Astrocyte (in vitro differentiated cells and primary cell): ENCODE results near the gene LZTS2. TPM values are rescaled to one million over a fixed set of nuclear protein-coding genes. Genes with fewer than 3 reads are reported as not detected.

Experiments used
- DNase-seq: peaks from one replicate; pipeline ENCODE4 v3.0.0-alpha.2; 2010; ENCODE audit warnings: low read depth
- FAIRE-seq: peaks from 2 replicates; lab custom pipeline; 2011; peaks lifted over from hg19 to GRCh38; lab: Jason Lieb, UNC
- H2AFZ ChIP-seq: 2 replicates; pipeline ENCODE4 v1.6.0; 2012; ENCODE audit warnings: low read depth, low read length, inconsistent platforms
- H3K27ac ChIP-seq: 2 replicates; pipeline ENCODE4 v1.5.1; 2011; ENCODE audit warnings: low read depth, low read length, inconsistent platforms
- H3K27me3 ChIP-seq: 2 replicates; pipeline ENCODE4 v1.6.0; 2011; ENCODE audit warnings: low read length, inconsistent platforms; ENCODE audit not compliant: insufficient read depth
- H3K36me3 ChIP-seq: 2 replicates; pipeline ENCODE4 v1.5.1; 2011; ENCODE audit warnings: low read length, inconsistent platforms; ENCODE audit not compliant: insufficient read depth
- H3K4me1 ChIP-seq: 2 replicates; pipeline ENCODE4 v1.5.1; 2011; ENCODE audit warnings: low read length, inconsistent platforms; ENCODE audit not compliant: insufficient read depth
- H3K4me2 ChIP-seq: 2 replicates; pipeline ENCODE4 v1.6.0; 2012; ENCODE audit warnings: low read length, inconsistent platforms
- H3K4me3 ChIP-seq: 2 replicates; pipeline ENCODE4 v1.5.1; 2011; ENCODE audit warnings: low read depth, mild to moderate bottlenecking, low read length, inconsistent platforms; ENCODE audit not compliant: insufficient read depth
- H3K79me2 ChIP-seq: 2 replicates; pipeline ENCODE4 v1.6.0; 2012; ENCODE audit warnings: mild to moderate bottlenecking, low read length, inconsistent platforms; ENCODE audit not compliant: insufficient read depth
- H3K9ac ChIP-seq: 2 replicates; pipeline ENCODE4 v1.6.0; 2012; ENCODE audit warnings: mild to moderate bottlenecking, low read length, inconsistent platforms
- H3K9me3 ChIP-seq: 2 replicates; pipeline ENCODE4 v1.5.1; 2012; ENCODE audit warnings: low read depth, mild to moderate bottlenecking, low read length, inconsistent platforms; ENCODE audit not compliant: insufficient read depth
- H4K20me1 ChIP-seq: 2 replicates; pipeline ENCODE4 v1.6.0; 2012; ENCODE audit warnings: low read length, inconsistent platforms; ENCODE audit not compliant: insufficient read depth
- H3K27ac Mint-ChIP-seq: one replicate; pipeline ENCODE4 v1.8.0; 2021; ENCODE audit warnings: mild to moderate bottlenecking, mixed read lengths; ENCODE audit not compliant: unreplicated experiment
- H3K27me3 Mint-ChIP-seq: one replicate; pipeline ENCODE4 v1.8.0; 2021; ENCODE audit warnings: low read depth, mixed read lengths; ENCODE audit not compliant: unreplicated experiment
- H3K36me3 Mint-ChIP-seq: one replicate; pipeline ENCODE4 v1.8.0; 2021; ENCODE audit warnings: low read depth, mixed read lengths; ENCODE audit not compliant: unreplicated experiment
- H3K4me1 Mint-ChIP-seq: one replicate; pipeline ENCODE4 v1.8.0; 2021; ENCODE audit warnings: low read depth, mixed read lengths; ENCODE audit not compliant: unreplicated experiment
- H3K4me3 Mint-ChIP-seq: one replicate; pipeline ENCODE4 v1.8.0; 2021; ENCODE audit warnings: mild to moderate bottlenecking, moderate library complexity, mixed read lengths; ENCODE audit not compliant: unreplicated experiment
- H3K9me3 Mint-ChIP-seq: one replicate; pipeline ENCODE4 v1.8.0; 2021; ENCODE audit warnings: mild to moderate bottlenecking, mixed read lengths; ENCODE audit not compliant: unreplicated experiment
- EZH2 ChIP-seq: IDR thresholded peaks from 2 replicates; pipeline ENCODE4 v1.6.1; 2012; ENCODE audit warnings: mild to moderate bottlenecking, low read length, inconsistent platforms; ENCODE audit not compliant: insufficient read depth
- total RNA-seq: library from RNA; stranded (reverse); gene quantifications from 2 replicates; pipeline ENCODE4 v1.2.1, GENCODE V29; 2021
- TF ChIP-seq, protein P1 (sequence below): IDR thresholded peaks from 2 replicates; pipeline ENCODE4 v1.5.1; 2011; ENCODE audit warnings: low read depth, mild to moderate bottlenecking, inconsistent platforms, low read length, moderate library complexity; ENCODE audit not compliant: insufficient read depth

LZTS2 gene
- total RNA-seq, 1 donor from 2014 or later = 69.9 TPM

DNA sequence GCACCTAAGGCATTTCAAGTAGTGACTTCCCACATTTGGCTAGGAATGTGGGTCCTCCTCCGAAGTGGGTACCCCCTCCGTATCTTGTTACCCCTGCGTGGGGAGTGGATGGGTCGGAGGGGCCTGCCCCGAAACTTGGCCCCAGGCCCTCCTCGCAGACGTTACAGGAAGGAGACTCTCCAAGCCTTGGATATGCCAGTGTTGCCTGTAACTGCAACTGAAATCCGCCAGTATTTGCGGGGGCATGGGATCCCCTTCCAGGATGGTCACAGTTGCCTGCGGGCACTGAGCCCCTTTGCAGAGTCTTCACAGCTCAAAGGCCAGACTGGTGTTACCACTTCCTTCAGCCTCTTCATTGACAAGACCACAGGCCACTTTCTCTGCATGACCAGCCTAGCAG lies 11.4 kb upstream of the LZTS2 start:
- Histone ChIP-seq H3K4me1 (peaks cover 19% of the 10 kb centered on the region), H3K4me2 (peak overlapping the region; percentile 99), H4K20me1 (peaks cover 32% of the 10 kb centered on the region), H3K27ac (no peak overlapping the region), H2AFZ (peak overlapping the region; percentile 100), H3K79me2 (peaks cover 53% of the 10 kb centered on the region), H3K9me3 (no peaks in the 10 kb centered on the region), H3K9ac (peak overlapping the region; percentile 86), H3K4me3 (peak overlapping the region; percentile 92), H3K36me3 (peaks cover 26% of the 10 kb centered on the region), H3K27me3 (no peaks in the 10 kb centered on the region)
- peaks cover 3% of the 10 kb centered on the region for H3K9me3 Mint-ChIP-seq
- TF ChIP-seq, protein P1, sequence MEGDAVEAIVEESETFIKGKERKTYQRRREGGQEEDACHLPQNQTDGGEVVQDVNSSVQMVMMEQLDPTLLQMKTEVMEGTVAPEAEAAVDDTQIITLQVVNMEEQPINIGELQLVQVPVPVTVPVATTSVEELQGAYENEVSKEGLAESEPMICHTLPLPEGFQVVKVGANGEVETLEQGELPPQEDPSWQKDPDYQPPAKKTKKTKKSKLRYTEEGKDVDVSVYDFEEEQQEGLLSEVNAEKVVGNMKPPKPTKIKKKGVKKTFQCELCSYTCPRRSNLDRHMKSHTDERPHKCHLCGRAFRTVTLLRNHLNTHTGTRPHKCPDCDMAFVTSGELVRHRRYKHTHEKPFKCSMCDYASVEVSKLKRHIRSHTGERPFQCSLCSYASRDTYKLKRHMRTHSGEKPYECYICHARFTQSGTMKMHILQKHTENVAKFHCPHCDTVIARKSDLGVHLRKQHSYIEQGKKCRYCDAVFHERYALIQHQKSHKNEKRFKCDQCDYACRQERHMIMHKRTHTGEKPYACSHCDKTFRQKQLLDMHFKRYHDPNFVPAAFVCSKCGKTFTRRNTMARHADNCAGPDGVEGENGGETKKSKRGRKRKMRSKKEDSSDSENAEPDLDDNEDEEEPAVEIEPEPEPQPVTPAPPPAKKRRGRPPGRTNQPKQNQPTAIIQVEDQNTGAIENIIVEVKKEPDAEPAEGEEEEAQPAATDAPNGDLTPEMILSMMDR = no peak
- no peak overlapping the region for H3K27ac Mint-ChIP-seq
- no peak for DNase-seq
- H3K36me3 Mint-ChIP-seq = peaks cover 18% of the 10 kb centered on the region
- peak overlapping the region; percentile 95 for H3K4me3 Mint-ChIP-seq
- H3K4me1 Mint-ChIP-seq = peaks cover 10% of the 10 kb centered on the region
- no peak for FAIRE-seq
- no peaks in the 10 kb centered on the region for H3K27me3 Mint-ChIP-seq

DNA sequence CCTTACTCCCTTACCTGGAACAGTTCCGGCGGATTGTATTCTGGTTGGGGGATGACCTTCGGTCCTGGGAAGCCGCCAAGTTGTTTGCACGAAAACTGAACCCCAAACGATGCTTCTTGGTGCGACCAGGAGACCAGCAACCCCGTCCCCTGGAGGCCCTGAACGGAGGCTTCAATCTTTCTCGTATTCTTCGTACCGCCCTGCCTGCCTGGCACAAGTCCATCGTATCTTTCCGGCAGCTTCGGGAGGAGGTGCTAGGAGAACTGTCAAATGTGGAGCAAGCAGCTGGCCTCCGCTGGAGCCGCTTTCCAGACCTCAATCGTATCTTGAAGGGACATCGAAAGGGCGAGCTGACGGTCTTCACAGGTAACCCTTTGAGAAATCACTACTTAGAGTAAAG lies 10.5 kb upstream of the LZTS2 start:
- H2AFZ ChIP-seq = no peak overlapping the region
- peaks cover 19% of the 10 kb centered on the region for H3K4me1 ChIP-seq
- DNase-seq = no peak
- H3K36me3 ChIP-seq = peaks cover 30% of the 10 kb centered on the region
- H3K4me3 Mint-ChIP-seq = no peak overlapping the region
- no peak for TF ChIP-seq EZH2
- TF ChIP-seq, protein P1 = no peak
- peaks cover 10% of the 10 kb centered on the region for H3K4me1 Mint-ChIP-seq
- H3K4me2 ChIP-seq = peak overlapping the region; percentile 99
- no peaks in the 10 kb centered on the region for H3K27me3 ChIP-seq
- H3K4me3 ChIP-seq = no peak overlapping the region
- peaks cover 18% of the 10 kb centered on the region for H3K36me3 Mint-ChIP-seq
- H3K27ac ChIP-seq = no peak overlapping the region
- H3K9me3 Mint-ChIP-seq = peaks cover 3% of the 10 kb centered on the region
- H4K20me1 ChIP-seq = peaks cover 30% of the 10 kb centered on the region
- H3K27me3 Mint-ChIP-seq = no peaks in the 10 kb centered on the region
- no peak overlapping the region for H3K9ac ChIP-seq
- no peak overlapping the region for H3K27ac Mint-ChIP-seq
- H3K9me3 ChIP-seq = no peaks in the 10 kb centered on the region
- H3K79me2 ChIP-seq = peaks cover 53% of the 10 kb centered on the region
- FAIRE-seq = no peak

DNA sequence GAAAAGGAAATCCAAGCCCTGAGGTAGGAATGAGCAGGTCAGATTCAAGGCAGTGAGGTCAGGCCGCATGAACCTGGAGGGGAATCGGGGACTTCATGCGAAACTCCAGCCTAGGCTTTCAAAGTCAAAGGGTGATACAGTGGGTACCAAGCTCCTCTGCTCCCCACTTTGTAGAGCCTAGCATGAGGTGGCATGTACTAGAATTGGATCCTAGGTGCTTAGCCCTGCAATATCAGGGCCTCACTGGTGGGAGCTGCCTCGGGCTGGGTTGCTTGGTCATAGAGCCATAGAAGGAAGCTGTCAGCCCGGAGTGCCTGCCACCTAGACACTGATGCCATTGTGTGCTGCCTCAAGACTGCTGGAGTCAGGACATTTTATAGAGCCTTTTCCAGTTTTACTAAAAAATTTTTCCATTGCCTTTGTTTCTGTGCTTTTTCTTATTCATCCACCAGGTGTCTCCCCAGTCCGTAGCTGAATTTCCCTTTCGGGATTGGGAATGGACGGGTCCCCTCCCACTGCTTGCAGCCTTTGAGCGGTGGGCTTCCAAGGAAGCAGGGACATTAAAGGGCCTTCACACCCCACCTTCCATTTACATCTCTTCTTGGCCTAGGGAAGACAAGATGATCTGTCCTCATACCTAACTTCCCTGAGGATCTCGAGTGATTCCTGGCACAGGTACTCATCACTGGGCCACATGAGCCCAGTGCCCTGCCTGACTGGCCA lies 5.5 kb upstream of the LZTS2 start:
- peaks cover 21% of the 10 kb centered on the region for H3K4me1 ChIP-seq
- H3K27me3 ChIP-seq = no peaks in the 10 kb centered on the region
- Mint-ChIP-seq H3K36me3 (peaks cover 15% of the 10 kb centered on the region), H3K27me3 (no peaks in the 10 kb centered on the region), H3K4me1 (peaks cover 4% of the 10 kb centered on the region), H3K4me3 (peak overlapping the region; percentile 34), H3K27ac (no peak overlapping the region), H3K9me3 (peaks cover 3% of the 10 kb centered on the region)
- H3K4me2 ChIP-seq = no peak overlapping the region
- H3K36me3 ChIP-seq = peaks cover 27% of the 10 kb centered on the region
- H3K79me2 ChIP-seq = peaks cover 20% of the 10 kb centered on the region
- no peak overlapping the region for H3K27ac ChIP-seq
- DNase-seq (no peak), FAIRE-seq (no peak)
- H3K4me3 ChIP-seq = no peak overlapping the region
- no peak overlapping the region for H3K9ac ChIP-seq
- TF ChIP-seq, protein P1 = peak; percentile 59
- TF ChIP-seq EZH2 = no peak
- H3K9me3 ChIP-seq = no peaks in the 10 kb centered on the region
- H2AFZ ChIP-seq = no peak overlapping the region
- peaks cover 6% of the 10 kb centered on the region for H4K20me1 ChIP-seq
